Measurements from ENCODE around the gene FGF14. TPM values are rescaled to one million over a fixed set of nuclear protein-coding genes. Genes with fewer than 3 reads are reported as not detected.

The FGF14 gene
- not detected for total RNA-seq

DNA sequence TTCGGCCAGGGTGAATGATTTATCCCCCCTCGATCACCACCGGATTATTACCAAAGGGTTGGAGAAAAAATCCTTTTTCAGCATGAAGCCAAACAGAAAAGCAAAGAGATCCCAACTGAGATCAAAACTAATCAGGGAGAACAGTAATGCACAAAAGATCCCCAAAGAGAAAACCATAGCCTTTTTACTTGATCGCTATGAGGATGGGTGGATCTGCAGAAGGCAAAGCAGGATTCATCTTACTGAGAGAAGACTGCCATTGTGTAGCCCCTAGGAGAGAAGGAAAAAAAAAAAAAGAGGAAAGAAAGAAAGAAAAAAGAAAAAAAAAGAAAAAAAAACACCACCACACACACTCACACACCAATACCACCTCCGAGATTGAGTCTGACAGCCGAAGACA lies at the start of gene FGF14:
Gene FGF14, minus strand, starts transcription at position 283 of the 400 bp plus-strand sequence.
- CTCF ChIA-PET = no interaction called here
- POLR2A ChIA-PET = interaction anchor here (0.7 kb wide), 1 partner anchor 9 kb away, joined by 3 read pairs; no protein-coding TSS in a partner anchor

DNA sequence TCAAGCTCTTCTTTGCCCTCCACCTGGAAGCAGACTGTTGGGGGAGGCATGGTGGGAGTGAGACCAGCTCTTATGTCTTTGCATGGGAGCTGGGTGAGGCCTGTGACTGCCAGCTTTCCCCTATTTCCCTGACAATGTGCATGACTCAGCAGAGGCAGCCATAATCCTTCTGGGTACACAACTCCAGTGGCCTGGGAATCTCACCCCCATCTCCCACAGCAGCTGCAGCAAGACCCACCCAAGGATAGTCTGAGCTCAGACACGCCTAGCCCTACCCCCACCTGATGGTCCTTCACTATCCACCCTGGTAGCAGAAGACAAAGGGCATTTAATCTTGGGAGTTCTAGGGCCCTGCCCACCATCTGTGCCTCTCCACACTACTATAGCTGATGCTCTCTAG lies 41.4 kb upstream of the FGF14 start:
- CTCF ChIA-PET = no interaction called here
- POLR2A ChIA-PET = no interaction called here

DNA sequence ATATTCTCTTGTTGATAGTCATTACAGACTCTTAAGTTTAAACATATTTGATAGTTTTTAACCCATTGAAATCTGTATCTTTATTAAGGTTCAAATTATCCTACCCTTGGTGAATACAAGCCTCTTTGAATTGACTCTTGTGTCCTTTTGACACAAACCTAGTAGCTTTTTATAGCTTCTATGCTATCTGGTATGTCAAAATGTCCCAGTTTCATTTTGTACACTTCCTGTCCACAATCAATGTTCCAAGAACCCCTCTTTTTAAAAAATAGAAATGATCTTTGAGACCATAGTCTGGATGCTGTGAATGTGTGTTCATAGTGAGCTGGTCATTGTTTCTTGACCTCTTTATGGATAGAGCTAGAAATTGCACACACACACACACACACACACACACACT lies 39.2 kb upstream of the FGF14 start:
- CTCF ChIA-PET = interaction anchor here (0.6 kb wide), 1 partner anchor 1057 kb away, joined by 3 read pairs; no protein-coding TSS in a partner anchor
- POLR2A ChIA-PET = no interaction called here

DNA sequence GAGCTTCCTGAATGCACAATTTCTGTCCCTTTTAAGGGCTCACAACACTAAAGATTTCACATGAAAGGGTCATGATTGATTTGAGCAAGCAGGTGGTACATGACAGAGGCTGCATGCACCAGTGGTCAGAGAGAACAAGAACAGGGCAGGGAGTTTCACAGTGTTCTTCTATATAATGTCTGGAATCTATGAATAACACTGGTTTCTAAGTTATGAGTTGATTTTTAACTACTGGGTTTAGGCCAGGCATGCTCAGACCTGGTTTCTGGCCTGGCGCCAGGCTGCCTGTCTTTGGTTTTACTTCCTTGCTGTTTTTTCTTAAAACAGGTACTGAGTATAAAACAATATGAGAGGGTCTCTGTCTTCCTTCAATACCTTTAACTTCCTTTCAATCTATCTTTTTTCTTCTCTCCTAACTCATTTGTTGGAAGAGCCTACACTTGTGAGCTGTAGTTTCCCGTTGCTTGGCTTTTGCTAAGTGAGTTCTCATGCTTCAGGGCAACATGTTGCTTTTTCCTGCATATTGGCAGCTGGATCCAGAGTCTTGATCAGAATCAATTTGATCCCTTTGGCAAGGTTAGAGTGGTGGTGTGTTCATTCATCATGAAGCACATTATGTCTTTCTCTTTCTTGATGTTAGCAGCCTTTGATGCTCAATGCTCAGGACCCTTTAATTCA lies 38.5 kb upstream of the FGF14 start:
- CTCF ChIA-PET = no interaction called here
- POLR2A ChIA-PET = no interaction called here

DNA sequence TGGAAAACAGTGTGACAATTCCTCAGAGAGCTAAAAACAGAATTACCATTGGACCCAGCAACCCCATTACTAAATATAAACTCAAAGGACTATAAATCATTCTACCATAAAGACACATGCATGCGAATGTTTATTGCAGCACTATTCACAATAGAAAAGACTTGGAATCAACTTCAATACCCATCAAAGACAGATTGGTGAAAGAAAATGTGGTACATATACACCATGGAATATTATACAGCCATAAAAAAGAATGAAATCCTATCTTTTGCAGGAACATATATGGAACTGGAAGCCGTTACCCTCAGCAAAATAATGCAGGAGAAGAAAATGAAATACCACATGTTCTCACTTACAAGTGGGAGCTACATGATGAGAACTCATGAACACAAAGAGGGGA lies 20.8 kb upstream of the FGF14 start:
- ChIA-PET POLR2A (no interaction called here), CTCF (no interaction called here)

DNA sequence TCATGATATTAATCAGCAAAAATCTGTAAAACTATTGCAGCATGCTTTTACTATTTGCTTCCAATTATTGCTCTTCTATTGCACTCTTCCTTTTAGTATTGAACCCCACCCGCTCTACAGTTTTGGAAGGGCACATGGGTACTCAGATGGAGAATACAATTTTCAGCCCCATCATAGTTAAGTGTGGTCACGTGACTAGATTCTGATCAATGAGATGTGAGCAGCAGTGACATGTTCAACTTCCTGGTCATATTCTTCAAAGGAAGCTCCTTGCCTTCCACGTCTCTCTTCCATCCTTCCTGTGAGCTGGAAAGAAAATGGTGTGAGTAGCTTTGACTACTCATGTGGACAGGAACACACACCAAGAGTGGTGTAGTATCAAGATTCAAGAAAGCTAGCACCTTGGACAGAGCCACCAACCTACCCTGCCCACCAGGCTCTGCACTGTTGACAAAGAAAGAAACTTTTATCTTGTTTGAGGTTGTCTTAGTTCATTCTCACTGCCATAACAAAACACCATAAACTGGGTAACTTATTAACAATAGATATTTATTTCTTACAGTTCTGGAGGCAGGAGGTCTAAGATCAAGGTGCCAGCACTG lies 3.8 kb upstream of the FGF14 start:
- ChIA-PET POLR2A (no interaction called here), CTCF (no interaction called here)

DNA sequence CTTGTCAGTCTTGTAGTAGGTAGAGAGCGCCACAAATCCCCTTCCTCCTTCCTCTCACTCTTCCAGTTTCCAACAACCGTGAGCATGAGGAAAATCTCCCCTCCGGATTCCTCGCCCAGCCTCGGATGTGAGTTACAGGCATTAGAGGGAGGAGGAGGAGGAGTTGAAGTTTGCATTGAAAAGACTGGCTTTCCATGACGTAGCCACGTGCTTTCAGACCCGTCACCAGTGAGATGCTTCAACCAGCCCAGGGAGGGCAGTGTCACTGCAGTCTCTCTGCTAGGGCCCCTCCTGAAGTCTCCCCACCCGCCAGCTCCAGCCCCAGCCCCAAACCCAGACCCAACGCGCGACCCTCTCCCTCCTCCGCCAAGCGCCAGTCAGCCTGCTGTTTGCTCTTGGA lies 442 bp upstream of the FGF14 start:
- POLR2A ChIA-PET = no interaction called here
- CTCF ChIA-PET = no interaction called here

DNA sequence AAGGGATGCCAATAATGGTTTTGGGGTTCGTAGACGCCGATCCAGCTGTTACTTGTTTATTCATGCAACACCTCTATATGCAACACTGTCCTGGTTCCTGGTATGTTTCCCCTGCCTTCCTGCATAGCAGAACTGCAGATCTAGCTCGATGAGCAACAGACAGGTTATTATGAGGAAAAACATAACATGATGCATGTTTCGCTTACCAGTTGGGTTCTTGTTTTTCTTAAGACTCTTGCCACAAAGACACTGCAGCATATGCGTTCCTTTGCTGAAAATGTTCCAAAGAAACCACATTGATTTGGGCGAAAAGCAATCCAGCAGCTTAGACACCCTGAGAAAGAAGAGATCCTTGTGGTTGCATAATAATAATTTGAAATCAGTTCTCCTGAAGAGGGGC lies 583 bp downstream of the FGF14 start:
- CTCF ChIA-PET = no interaction called here
- POLR2A ChIA-PET = interaction anchor here (0.7 kb wide), 1 partner anchor 8 kb away, joined by 3 read pairs; no protein-coding TSS in a partner anchor

DNA sequence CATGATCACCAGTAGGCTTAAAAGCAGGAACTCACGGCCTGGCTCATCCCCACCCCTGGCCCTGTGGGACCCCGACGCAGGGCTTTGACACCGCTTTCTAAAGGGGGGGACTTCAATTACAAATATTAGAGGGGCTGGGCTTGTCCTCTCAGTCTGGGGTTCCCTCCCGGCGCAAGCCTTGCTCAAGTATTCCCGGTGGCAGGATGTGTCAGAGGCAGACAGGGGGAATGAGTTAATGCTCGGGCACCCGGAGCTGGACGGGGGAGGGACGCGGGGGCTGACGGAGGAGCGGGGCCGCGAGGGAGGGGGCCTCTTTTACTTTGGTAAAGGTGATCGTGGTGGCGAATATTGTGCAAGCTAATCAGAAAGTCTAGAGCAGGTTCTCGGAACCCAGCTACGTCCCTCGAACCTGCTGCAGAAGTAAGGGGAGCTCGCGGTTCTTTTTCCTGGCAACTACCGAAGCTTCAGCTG lies 1.1 kb downstream of the FGF14 start:
- ChIA-PET POLR2A (interaction anchor here (0.6 kb wide), 1 partner anchor 196 kb away, joined by 3 read pairs; no protein-coding TSS in a partner anchor), CTCF (interaction anchor here (0.8 kb wide), 1 partner anchor 56 kb away, joined by 5 read pairs; no protein-coding TSS in a partner anchor)

DNA sequence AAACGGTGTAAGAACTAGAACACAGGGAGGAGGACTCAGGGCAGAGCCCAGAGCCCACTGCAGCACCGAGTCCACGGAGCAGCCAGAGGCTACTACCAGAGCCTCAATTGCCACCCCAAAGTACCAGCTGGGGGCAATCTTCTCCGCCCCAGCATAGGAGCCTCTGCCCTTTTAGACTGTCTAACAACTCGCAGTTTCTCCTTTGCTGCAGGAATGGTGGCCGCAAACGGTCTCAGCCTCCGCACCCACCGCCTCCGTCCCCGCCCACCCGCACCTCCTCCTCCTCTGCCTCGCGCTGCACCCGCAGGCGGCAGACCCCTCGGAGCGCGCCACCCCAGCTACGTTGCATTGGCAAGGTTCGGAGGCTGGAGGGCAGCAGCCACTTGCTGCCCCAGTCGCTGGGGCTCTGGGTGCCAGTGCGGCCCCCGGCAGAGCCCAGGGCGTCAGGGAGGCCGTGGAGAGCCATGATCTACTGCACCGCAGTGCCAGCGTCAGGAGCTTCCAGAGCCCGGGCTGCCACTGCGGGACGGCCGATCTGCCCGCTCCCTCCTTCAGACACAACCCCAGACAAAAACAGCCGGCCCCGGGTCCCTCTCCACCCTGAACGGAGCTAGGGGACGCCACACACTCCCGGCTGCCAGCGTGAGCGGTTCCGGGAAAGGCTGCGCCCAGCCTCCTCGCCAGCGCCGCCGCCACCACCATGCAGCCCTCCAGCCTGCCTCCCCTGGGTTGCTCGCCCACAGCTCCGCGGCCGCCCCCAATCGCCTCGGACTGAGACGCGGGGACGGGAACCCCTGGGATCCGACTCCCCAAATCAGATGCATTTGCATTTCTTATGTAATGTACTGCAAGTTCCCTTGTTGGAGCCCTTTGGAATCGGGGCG lies 1.8 kb downstream of the FGF14 start:
- CTCF ChIA-PET = interaction anchor here (0.6 to 0.8 kb wide), 2 partner anchors 21 to 57 kb away, joined by 3 to 5 read pairs; no protein-coding TSS in a partner anchor

DNA sequence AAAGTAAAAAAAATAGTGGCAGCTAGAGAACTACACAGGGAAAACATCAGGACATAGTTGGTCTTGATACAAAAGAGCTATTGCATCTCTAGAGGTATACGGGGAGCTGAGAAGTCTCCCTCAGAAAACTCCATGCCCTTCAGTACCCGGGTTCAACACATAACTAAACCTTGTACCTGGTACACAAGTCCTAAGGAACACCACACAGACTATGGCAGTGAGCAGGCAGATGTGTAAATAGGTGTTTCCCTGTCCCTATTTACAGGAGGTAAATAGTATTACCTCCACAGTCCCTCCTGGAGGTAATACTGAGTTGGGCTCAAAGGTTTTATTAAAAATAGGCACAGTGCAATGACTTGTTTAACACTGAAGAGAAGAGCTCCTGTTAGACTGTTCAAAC lies 5.9 kb downstream of the FGF14 start:
- ChIA-PET CTCF (no interaction called here), POLR2A (no interaction called here)

More for the DNA sequence above, 1.8 kb downstream of the FGF14 start:
- POLR2A ChIA-PET = interaction anchor here (0.6 kb wide), 1 partner anchor 196 kb away, joined by 3 read pairs; no protein-coding TSS in a partner anchor

DNA sequence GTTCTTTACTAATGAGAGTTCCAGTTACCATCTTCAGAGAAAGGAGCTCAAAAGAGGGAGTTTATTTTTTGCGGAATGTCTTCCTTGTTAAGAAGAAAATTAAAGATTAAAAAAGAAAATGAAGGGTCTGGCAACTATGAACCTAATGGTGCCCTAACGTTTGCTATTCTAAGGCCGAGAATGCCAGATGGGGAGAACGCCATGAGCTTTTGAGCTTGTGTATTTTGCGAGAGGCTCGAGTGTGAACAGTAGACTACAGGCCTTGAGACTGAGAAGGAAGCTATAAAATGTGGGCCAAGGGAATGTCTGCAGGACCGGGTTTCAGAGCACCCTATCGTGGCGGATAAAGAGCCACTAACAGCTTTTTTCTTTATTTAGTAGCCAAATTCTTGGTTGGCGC lies 6.7 kb downstream of the FGF14 start:
- ChIA-PET POLR2A (interaction anchor here (1.7 kb wide), 1 partner anchor 201 kb away, joined by 5 read pairs; the partner anchor contains the start of gene TPP2), CTCF (no interaction called here)

DNA sequence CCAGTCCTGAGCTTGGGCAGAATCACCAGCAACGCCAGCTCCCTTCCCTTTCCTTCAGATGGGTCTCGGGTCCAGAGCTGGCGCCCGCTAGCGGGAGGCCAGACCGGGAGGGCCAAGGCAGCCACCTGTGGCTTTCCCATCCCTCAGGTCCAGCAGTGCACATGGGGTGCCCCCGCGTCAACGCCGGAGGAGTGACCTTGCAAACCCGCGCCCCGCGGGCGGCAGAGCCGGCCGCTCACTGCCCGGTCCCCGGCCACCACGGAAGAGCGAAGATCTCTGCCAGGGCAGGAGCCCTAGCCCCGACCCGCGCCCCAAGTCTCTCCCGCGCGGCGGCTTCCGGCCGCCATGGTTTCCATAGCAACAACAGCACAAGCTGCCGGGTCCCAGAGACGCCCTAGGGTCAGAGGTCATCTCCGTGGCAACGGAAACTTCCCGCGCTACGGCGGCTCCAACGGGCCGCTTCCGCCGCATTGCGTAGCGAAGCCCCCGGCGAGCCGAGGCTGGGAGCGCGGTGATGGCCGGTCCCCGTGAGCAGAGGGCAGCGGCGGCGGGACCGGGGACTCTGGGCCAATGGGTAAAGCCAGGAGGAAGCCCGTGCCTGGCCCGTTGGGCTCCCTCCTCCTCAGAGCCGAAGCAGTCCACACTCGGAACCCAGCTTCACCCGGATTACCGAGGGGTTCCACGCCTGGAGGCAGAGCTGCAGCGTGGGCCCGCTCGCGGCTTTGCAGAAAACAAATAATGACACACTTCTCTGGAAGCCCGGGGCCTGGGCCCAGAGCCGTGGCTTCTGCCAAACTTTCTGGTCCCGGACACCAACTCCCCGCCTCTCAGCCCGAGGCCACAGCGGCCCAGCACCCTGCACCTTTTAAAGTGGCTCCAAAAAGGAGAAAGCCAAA lies 7.4 kb downstream of the FGF14 start:
- CTCF ChIA-PET = no interaction called here

DNA sequence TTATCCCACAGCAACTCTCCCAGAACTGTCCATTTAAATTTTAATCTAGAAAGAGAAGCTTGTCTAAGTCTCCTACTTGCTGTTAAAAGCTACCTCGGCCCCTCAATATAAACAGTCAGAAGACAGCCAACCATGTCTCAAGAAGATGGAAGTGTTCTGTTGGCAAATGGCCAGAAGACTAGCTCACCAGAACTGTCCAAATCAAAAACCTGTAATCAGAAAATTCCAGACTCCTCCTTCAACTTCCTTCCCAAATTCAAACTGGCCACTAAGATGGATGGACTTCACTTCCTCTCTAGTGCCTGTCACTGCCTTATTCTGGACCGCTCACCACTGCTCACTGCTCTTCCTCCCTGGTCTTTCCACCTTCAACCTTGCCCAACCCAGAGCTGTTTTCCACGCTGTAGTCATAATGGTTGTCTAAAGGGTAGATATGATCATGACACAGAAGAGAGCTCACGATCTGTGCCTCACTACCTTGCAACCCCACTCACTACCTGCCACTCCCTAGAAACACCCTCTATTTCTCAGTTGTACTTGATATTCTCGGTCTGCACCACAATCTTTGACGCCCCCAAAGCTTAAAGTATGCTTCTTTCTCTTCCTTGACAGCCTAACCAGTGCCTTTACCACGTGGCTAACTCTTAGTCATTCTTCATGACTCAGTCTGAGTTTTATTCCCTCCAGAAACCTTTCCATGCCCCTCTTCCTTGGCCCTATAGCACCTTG lies 9.2 kb downstream of the FGF14 start:
- CTCF ChIA-PET = no interaction called here
- POLR2A ChIA-PET = interaction anchor here (1.1 kb wide), 1 partner anchor 9 kb away, joined by 3 read pairs; the partner anchor contains the start of gene FGF14

More for the DNA sequence above, 7.4 kb downstream of the FGF14 start:
- POLR2A ChIA-PET = interaction anchor here (1.7 kb wide), 1 partner anchor 202 kb away, joined by 5 read pairs; the partner anchor contains the start of gene TPP2

DNA sequence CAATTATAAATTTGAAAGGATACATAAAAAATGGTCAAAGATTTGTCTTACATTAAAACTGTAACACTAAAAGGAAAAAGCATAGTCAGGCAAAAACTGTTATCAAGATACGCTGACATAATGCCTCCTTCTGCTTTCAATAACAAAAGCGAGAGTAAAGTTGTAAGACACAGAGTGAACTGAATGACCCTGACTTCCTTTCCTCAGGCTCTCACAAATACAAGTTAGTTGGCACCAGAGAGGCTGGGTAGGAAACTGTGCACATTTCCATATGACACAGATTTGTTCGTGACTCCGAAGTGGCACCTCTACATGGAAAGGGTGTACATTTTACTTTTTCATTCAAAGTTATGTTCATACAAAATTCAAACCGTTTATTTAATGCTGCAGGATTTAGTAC lies 15.4 kb downstream of the FGF14 start:
- ChIA-PET POLR2A (no interaction called here), CTCF (no interaction called here)

DNA sequence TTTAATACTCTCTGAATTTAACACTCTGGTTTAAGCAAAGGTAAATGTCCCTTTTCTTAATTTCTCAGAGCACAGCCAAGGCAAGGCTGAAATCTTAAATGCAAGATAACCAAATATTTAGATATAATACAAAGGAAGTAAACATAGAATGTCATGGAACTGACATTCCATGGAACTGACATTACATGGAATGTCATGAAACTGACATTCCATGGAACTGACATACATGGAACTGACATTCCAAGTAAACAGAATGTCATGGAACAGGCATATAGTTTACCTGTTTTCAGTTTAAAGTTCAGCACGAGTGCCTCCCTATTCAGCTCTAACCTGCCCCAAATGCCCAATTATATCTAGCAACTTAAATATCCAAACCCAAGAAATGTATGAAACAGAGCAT lies 21.8 kb downstream of the FGF14 start:
- ChIA-PET POLR2A (no interaction called here), CTCF (no interaction called here)

DNA sequence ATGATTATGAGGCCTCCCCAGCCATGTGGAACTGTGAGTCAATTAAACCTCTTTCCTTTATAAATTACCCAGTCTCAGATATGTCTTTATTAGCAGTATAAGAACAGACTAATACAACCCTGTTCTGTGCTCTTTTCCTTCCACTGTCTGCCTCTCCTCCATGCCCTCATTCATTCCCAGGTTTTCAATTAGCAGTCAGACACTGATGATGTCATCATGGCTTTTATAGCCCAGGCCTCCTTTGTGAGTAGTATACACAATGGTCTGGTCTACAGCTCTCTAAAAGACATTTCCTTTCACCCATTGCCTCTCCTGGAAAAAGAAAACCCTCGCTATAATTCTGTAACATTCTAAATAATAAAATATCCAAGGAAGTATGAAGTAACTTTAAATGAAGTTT lies 25.5 kb downstream of the FGF14 start:
- ChIA-PET POLR2A (no interaction called here), CTCF (no interaction called here)

DNA sequence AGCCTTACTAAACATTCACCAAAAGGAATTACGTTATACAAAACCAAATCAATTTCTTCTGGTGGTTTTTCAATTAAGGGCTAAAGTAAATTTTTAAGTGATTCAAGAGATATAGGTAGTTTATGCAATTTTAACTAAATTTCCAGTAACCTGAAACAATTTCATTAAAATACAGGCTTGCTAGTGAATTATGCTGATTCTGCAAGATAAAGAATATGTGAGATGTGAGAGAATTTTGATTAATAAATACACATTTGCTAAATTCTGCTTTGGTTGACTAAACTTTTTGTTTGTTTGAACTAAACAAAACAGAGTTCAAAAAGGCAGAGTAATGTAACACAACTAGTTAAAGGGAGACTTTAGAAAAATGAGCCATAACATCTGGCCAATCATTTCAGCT lies 27.1 kb downstream of the FGF14 start:
- POLR2A ChIA-PET = no interaction called here
- CTCF ChIA-PET = no interaction called here

DNA sequence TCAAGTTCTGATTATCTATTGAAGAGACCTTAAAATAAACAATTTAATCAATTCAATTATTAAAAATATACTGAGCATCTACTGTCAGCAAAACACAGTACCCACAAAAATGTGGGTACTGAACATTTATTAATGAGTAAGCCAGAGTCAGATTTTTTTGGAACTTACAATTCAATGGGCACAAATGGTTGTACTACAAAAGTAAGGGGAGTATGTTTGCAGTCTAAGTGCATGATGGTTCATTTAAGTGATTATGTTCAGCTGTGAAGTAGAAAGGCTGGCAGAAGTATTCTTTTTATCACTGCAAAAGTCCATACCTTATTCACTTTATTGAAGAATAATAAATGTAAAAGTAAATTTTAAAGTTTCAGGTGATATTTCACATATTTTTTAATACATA lies 27.6 kb downstream of the FGF14 start:
- CTCF ChIA-PET = no interaction called here
- POLR2A ChIA-PET = no interaction called here
